ENCODE results near the gene ASCC1. TPM values are rescaled to one million over a fixed set of nuclear protein-coding genes. Genes with fewer than 3 reads are reported as not detected.
A peak's percentile ranks its signal among the peaks of the same experiment; 100 is the strongest.

Gene ASCC1
- total and polyA plus RNA-seq, 2 experiments from 2014 or later, result 13.7 to 37.2 TPM

DNA sequence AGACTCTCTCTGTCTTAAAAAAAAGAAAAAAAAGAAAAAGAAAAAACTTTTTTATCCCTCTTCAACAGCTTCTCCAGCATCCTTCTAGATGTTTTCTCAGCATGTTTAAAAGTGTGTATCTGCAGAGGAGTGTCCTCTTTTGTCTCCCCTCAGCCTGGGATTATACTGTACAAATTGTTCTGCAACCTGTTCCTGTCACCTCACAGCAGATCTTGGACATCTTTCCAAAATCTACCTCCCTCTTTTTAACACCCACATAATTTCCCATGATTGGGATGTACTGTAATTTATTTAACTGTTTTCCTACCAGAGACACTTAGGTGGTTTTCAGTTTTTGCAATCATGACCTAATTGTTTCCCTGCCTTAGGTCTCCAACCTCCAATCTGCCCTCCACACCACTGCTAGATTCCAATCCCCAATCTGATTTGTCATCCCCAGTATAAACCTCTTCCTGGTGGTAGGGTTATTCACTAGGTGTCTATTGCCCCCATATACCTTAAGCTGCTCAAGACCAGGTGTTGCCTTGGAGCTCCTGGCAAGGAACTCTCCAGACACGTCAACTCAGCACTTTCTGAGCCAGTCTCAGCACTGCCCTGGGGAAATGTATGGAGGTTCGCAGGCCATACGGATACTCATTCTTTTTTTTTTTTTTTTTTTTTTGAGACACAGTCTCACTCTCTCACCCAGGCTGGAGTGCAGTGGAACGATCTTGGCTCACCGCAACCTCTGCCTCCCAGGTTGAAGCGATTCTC lies 40.1 kb upstream of the ASCC1 start:
- no peak for DNase-seq (ENCODE audit: low spot score)
- H3K4me2 ChIP-seq, result no peak overlapping the region
- H3K27ac ChIP-seq (ENCODE audit: low read depth), result no peak overlapping the region; the same call in 1 of the 2 replicates
- no peak overlapping the region; the same call in 2 of the 3 replicates for H3K4me3 Mint-ChIP-seq
- no peaks in the 10 kb centered on the region for H4K20me1 ChIP-seq (replicated peaks; ENCODE audit: insufficient read depth)
- ATAC-seq, result no peak
- H3K27me3 ChIP-seq (ENCODE audit: insufficient read depth), result no peaks in the 10 kb centered on the region
- no peaks in the 10 kb centered on the region for H3K36me3 Mint-ChIP-seq (ENCODE audit: low read depth)
- no peak overlapping the region for H3K4me3 ChIP-seq
- H3K27me3 Mint-ChIP-seq (ENCODE audit: insufficient read depth, low read depth, poor library complexity), result peaks cover 22% of the 10 kb centered on the region
- H3K4me1 Mint-ChIP-seq, result peaks cover 42% of the 10 kb centered on the region
- H3K9me3 Mint-ChIP-seq, result no peaks in the 10 kb centered on the region
- peaks cover 26% of the 10 kb centered on the region for H3K4me1 ChIP-seq (ENCODE audit: insufficient read depth)
- H3K36me3 ChIP-seq (ENCODE audit: insufficient read depth), result no peaks in the 10 kb centered on the region
- H3K79me2 ChIP-seq (replicated peaks; ENCODE audit: insufficient read depth), result no peaks in the 10 kb centered on the region
- H2AFZ ChIP-seq, result no peak overlapping the region
- H3F3A ChIP-seq (replicated peaks; ENCODE audit: low read depth), result peaks cover 14% of the 10 kb centered on the region
- no peak for TF ChIP-seq ZNF114 (CRISPR knock-in tag; IDR thresholded peaks at IDR 0.05)
- TF ChIP-seq ZNF331 (CRISPR knock-in tag; IDR thresholded peaks at IDR 0.05; ENCODE audit: low read depth), result no peak
- TF ChIP-seq, protein P1, sequence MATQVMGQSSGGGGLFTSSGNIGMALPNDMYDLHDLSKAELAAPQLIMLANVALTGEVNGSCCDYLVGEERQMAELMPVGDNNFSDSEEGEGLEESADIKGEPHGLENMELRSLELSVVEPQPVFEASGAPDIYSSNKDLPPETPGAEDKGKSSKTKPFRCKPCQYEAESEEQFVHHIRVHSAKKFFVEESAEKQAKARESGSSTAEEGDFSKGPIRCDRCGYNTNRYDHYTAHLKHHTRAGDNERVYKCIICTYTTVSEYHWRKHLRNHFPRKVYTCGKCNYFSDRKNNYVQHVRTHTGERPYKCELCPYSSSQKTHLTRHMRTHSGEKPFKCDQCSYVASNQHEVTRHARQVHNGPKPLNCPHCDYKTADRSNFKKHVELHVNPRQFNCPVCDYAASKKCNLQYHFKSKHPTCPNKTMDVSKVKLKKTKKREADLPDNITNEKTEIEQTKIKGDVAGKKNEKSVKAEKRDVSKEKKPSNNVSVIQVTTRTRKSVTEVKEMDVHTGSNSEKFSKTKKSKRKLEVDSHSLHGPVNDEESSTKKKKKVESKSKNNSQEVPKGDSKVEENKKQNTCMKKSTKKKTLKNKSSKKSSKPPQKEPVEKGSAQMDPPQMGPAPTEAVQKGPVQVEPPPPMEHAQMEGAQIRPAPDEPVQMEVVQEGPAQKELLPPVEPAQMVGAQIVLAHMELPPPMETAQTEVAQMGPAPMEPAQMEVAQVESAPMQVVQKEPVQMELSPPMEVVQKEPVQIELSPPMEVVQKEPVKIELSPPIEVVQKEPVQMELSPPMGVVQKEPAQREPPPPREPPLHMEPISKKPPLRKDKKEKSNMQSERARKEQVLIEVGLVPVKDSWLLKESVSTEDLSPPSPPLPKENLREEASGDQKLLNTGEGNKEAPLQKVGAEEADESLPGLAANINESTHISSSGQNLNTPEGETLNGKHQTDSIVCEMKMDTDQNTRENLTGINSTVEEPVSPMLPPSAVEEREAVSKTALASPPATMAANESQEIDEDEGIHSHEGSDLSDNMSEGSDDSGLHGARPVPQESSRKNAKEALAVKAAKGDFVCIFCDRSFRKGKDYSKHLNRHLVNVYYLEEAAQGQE (IDR thresholded peaks at IDR 0.05; ENCODE audit: unreplicated experiment), result no peak
- no peak for TF ChIP-seq EZH2 (IDR thresholded peaks at IDR 0.05; ENCODE audit: low read depth, unreplicated experiment)
- TF ChIP-seq POLR2AphosphoS5 (IDR thresholded peaks at IDR 0.05; ENCODE audit: low read depth), result no peak
- TF ChIP-seq EZH2phosphoT487 (IDR thresholded peaks at IDR 0.05; ENCODE audit: unreplicated experiment), result no peak
- TF ChIP-seq CTCF (conservative IDR thresholded peaks at IDR 0.05; ENCODE audit: low read depth in 2 of 2), result no peak
- TF ChIP-seq CREB1 (CRISPR knock-in tag; IDR thresholded peaks at IDR 0.05; ENCODE audit: low read depth), result no peak
- TF ChIP-seq ETS1 (IDR thresholded peaks at IDR 0.05), result no peak
- no peak for TF ChIP-seq ZNF462 (CRISPR knock-in tag; IDR thresholded peaks at IDR 0.05)
- TF ChIP-seq JUNB (IDR thresholded peaks at IDR 0.05; ENCODE audit: unreplicated experiment), result no peak
- TF ChIP-seq STAT1 (IDR thresholded peaks at IDR 0.05; ENCODE audit: unreplicated experiment), result no peak
- no peak for TF ChIP-seq NANOG (IDR thresholded peaks at IDR 0.05; ENCODE audit: borderline replicate concordance)
- peak overlapping the region; percentile 2; the same call in 1 of the 2 replicates for H3K27ac Mint-ChIP-seq
- no peaks in the 10 kb centered on the region for H3K9me2 ChIP-seq (ENCODE audit: insufficient read depth)

Data from GM23338 (cell line).